Coronary artery (tissue), 2 donors: Measurements from ENCODE around the gene APLN.

ENCODE experiments used
- DNase-seq: peaks from one replicate; pipeline ENCODE4 v3.0.0-alpha.2; 2017; ENCODE audit warnings: low spot score
- H3K27ac ChIP-seq, 2 donors: fragments of 200-600 bp; sonication (generic); one replicate each; pipeline ENCODE4 v1.5.1; 2016 to 2019
- H3K4me3 ChIP-seq: fragments of 200-600 bp; sonication (generic); 2 replicates; pipeline ENCODE4 v1.5.1; 2016; ENCODE audit warnings: mild to moderate bottlenecking, moderate library complexity
- CTCF ChIP-seq: fragments of 200-600 bp; sonication (generic); IDR thresholded peaks from one replicate; pipeline ENCODE4 v1.5.1; 2019; ENCODE audit warnings: antibody characterized with exemption

APLN gene

DNA sequence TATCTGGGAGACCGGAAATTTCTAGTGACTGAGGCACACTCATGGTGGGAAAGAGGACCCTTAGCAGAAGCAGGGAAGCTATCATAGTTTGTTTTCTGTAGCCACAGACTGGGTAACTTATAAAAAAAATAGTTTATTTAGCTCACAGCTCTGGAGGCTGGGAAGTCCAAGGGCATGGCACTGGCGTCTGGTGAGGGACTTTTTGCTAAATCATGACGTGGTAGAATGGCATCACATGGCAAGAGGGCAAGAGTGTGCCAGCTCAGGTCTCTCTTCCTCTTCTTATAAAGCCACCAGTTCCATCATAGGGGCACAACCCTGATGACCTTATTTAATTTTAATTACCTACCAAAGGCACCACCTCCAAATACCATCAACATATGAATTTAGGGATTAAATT, 13.3 kb downstream of the APLN start:
- Histone ChIP-seq H3K27ac (no peak overlapping the region), H3K4me3 (no peak overlapping the region)
- no peak for DNase-seq
- TF ChIP-seq CTCF = no peak

DNA sequence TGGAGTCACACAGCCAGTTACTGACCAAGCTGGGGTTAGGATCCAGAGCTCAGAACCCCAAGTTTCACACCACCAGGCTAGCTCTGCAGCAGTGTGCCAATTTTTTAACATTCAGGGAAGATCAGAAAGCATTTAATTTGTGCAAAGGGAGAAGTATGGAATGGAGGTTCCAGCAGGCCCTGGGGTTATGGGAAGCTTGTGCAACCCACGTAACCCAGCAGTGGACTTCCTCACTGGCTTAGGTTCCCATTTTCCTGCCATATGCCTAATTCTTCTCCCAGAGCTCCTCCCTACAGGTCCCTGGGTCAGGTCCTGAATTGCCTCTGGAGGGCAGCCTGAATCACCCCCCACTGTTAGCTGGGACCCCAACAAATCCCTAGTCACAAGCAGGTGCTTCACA, 14.0 kb downstream of the APLN start:
- H3K27ac ChIP-seq = no peak overlapping the region
- DNase-seq = no peak
- no peak overlapping the region for H3K4me3 ChIP-seq
- TF ChIP-seq CTCF = no peak

DNA sequence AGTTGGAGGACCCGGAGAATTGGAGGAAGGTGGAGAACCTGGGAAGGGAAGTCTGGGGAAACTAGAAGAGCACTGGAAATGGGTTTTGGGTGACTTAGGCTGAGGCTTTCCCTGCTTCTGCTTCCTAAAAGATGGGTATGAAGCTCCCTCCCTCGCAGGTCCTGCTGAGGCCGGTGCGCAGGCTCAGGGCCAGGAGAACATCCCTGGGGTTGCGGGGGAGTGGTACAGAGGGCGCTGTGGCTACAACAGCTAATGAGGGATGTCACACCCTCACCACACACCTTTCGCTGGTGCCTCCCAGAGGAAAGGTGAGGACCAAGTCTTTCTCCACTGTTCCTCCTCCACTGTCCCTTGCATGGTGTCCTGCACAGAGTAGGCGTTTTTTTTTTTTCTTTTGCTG, 15.8 kb downstream of the APLN start:
- TF ChIP-seq CTCF = no peak
- Histone ChIP-seq H3K4me3 (no peak overlapping the region), H3K27ac (no peak overlapping the region)
- no peak for DNase-seq

DNA sequence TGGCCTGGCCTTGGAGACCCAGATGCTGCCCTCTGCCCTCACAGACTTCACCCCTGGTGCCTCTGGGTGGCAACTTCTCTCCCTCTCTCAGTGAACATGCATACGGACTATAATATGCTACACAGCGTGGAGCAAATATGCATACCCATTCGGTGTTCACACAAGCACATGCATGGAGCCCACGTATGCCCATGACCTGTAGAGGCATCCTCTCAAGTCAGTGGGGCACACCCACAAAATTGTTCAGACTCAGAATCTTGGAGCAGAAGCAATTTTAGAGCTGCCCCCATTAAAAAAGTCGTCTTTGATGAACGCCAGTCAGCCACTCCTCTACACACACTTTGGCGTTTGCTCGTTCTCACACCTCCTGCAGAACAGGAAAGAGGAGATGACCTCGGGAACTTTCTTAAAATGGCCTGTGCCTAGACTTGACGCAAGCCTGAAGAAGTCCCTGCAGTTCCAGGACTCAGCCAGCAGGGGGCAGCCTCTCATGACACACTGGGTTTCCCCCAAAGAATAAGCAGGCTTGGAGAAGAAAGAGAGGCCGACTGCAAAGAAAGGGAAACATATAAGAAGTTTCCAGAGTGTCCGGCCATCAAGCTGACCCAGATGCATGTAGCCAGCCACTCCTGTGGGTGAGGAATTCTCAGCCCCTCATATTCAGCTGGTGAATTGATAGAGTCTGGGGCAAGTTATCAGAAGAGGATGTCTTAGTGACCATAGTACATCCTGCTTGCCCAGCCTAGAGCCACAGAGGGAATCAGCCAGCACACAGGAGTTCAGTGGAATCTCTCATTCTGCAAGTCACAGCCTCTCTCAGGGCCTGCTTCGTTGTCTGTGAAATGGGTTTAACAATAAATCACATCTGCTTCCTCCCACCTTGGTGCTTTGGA, 17.3 kb downstream of the APLN start:
- peak; percentile 70 for TF ChIP-seq CTCF
- peak; percentile 81 for DNase-seq
- no peak overlapping the region for H3K27ac ChIP-seq
- no peak overlapping the region for H3K4me3 ChIP-seq

- Histone ChIP-seq H3K4me3 (no peak overlapping the region), H3K27ac (no peak overlapping the region)
- DNase-seq = no peak
- TF ChIP-seq CTCF = no peak
These were observed 18.5 kb downstream of the APLN start for GRCh38 chrX:129636175-129636681.

DNA sequence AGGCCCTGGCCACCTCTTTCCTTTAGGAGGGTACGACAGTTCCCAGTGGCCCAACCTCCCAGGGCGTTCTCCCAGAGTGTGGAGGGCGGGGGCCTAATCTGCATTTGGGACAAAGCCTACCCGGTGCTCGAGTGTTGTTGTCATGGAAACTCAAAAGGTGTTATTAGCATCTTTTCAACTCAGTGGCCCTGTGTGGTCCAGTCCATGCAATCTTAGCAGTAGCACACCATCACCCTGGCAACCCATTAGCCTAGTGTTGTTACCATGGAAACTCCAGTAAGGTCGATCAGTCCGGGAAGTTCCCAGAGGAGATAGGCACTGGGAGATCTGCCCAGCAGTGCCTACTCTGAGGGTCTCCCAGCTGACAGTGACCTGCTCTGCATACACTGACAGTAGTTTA, 20.2 kb downstream of the APLN start:
- H3K4me3 ChIP-seq = no peak overlapping the region
- TF ChIP-seq CTCF = no peak
- DNase-seq = no peak
- H3K27ac ChIP-seq = no peak overlapping the region

GRCh38 chrX:129632443-129632842, 22.3 kb downstream of the APLN start:
- no peak for TF ChIP-seq CTCF
- Histone ChIP-seq H3K27ac (no peak overlapping the region), H3K4me3 (no peak overlapping the region)
- no peak for DNase-seq
